SHP77 (cell line): ENCODE results near the gene NEUROG3.
"Not testable (repeated sequence)": the region's sequence is repeated elsewhere in the genome, so short reads cannot be mapped to it uniquely, and the experiment has no call there.

ENCODE experiments used
- DNase-seq, 2 experiments: peaks; one replicate each; lab custom pipeline; 2025; lab: John Stamatoyannopoulos, UW

NEUROG3 gene

DNA sequence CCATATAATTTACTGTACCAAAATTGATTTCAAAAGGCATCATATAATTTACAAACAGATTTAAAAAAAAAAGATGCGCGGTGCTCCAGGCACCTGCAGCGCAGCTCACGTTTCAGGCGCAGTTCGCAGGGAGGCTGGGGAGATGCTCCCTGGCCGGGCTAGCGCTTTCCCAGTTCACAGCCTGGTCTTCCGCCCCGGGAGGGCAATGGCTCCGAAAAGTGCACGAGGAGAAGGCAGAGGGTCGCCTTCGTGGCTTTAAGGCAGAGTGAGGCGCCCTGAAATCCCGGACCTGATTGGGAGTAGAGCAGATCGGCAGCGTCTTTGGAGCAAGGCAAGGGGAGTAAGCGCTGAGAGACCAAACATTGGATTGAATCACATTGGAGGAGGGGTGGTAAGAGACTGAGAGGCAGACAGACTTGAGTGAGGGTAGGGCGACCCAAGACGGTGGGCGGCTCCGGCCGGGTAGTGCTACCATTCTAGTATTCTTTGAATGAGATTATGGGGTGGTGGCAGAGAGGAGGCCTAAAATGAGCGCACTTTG, 1.5 kb downstream of the NEUROG3 start:
- DNase-seq: no peak

DNA sequence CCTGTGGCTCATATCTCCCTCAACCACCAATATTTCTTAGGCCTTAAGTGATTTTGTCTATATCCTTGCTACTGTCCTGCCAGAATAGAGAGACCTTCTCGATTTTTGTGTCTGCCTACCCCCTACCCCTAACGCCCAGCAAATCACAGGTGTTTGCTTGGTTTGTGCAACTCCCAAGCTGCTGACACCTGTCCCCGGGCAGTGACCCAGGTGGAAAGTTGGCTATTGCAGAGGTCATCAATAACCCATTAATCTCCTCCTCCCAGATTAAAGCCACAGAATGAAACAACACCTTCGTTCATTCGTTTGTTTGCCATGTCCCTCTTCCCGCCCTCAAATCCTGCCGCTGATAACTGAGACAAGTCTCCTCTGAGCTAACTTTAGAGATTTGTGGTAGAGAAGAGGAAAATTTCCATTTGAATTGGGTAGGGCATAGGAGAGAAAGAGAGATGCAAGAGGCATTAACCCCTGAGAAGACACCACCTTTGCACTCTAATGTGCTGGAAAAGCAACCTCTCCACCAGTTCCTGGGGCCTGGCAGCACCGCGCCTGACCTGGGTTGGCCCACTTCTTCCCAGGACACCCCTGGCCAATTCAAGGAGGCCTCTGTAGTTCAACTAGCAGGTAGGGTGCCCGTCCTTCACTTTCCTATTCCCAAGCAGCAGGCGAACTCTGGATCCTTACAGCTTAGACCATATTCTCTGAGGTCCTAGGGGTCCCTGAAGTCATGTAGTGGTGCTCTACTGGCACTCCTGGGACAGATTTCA, 3.0 kb downstream of the NEUROG3 start:
- DNase-seq: no peak

DNA sequence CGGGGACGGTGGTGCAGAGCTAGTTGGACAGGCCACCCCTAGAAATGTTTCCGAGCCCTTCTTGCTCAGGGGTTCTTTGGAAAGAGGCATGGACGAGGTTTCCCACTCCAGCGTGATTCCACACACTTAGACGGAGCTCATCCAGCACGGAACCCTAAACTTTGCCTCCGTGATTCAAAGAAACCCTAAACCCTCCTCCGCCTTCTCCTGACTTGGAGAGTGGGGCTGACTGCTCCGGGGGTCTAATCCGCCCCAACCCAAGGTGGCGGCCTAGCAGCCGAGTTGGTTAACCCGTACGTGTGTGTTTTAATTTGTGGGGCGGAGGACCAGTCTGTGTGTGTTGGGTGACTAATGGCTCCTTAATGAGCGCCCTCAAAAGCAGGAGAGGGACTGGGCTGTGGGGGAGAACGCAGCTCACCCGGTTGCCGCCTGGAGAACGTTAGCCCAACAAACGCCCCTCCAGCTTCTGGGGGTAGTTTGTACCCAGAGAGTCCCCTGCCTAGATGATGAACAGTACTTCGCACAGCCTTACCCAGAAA, 3.8 kb downstream of the NEUROG3 start:
- DNase-seq: no peak

DNA sequence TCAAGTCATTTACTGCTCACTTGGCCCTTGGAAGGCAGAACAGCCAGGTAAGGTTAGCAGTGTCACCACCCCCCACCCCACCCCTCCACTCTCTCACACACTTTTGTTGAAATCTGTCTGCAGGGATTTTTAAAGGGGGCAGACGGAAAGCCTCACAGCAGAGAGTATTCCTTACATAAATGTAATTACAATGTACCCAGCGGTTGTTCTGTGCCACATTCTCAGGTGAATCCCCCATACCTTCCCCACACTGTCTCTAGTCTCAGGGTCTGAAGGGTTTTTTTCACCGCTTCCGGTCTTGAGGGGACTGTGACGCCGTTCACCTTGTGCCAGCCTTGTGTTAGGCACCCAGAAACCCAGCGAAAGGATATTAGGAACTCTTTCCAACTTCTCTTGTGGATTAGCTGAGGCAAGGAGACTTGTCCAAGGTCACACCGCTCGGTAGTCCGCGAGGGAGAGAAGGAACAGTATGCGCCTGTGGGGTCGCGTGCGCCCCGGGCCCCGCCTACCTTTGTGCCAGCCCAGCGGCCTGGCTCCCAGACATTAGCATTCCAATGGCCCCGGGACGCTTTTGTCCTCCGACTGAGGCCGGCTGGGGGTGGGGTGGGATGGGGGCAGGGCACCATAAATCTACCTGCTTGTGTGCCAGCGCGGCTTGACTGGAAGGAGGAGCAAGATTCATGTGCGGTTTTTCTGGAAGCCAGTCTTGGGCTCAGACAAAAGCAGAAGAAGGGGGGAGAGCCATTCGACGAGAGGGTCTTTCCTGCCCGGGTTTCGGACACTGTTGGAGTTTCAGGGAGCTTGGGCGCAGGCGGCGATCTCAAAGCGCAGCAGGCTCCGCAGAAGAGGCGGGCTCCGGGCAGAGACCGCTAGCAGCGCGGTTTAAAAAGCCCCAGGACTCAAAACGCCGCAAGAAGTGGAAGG, 4.5 kb downstream of the NEUROG3 start:
- DNase-seq: no peak

DNA sequence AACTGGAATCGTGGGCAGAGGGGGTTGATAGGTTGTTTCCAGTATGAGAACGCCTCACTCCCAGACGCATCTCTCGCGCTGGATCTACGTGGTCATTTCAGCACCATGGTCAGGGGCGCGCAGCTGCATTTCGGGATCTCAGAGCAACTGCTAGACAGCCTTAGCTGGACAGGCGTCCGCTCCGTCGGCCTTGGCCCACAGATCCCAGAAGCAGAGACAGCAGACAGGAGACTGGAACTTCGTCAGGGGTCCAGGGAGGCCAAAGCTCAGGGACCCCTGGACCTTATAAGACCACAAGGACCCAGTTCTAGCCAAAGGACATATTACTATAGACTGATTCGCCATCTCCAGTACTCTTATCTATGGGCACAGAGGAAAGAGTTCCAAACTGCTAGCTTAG, 5.3 kb downstream of the NEUROG3 start:
- DNase-seq: no peak

DNA sequence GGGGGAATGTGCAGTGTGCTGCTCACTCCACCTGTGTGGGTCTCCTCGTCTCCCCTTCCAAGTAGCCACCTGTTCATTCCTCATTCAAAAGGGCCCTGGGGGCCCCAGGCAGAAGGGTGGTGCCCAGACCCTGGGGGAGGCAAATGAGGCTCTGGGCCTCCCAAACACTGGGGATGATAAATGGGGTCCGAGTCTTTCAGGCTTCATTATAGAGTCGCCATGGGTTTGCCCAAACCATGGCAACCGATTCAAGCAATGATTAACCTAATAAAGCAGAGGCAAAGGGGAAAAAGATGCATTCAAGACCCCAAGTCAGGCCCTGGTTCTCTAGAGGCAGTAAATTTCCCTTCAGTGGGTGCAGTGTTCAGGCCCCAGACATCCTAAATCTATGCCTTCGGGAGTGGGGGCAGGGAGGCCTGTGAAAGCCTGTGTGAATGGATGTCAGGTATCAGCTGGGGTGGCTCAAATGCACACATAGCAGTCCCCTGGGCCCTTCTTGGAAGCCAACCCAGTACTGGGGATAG, 10.4 kb downstream of the NEUROG3 start:
- DNase-seq: no peak

DNA sequence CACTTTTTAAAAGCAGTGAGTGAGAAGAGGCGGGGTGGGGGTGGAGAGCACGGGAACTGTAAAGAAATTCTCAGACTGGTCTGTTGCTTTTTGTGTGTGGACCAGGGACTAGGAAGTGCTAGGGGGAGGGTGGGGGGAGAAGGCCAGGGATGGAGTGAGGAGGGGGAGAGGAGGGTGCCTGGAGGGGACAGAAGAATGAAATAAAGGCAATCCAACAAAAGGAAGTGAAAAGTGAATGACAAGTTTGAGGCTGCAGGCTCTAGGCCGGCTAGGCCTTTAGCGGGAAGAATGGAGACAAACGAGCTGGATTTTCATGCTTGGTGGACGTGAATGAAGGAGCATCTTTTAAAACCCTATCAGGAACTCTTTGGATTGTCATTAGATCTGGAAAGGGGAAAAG, 13.7 kb downstream of the NEUROG3 start:
- no peak for DNase-seq

DNA sequence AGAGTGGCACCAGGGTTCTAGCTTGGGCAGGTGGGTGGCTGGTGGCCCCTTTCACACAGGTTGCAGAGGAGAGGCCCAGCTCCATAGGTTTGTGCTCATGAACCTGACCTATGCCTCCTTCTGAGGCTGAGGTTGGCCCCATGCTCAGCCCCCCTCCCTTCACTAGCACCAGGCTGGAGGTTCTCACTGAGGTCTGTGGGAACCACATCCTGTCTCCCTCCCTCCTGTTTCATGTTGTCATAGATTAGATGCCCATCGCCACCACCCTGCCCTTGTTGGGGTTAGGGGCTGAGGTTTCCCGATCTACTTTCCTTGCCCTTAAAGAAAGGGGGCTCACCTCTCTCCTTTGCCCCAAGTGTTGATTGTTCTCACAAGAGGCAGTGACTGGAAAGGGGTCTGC, 14.7 kb downstream of the NEUROG3 start:
- no peak for DNase-seq

DNA sequence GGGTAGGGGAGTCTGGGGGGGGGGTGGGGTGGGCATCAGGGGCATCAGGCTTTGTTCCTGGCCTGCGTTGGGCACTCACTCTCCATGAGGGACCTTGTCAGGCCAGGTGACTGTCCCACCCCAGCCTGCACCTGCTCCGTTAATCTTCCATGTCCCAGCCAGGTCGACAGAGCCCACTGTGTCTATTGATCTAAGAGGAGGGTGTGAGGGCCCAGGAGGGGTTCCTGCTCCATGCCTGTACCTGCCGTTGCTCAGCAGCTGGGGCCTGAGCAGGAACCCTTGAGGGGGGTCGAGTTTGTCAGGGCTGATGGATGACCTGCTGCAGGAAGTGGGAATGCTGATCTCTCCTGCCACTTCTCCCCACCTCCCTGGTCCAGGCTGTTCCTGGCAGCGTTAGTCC, 18.6 kb downstream of the NEUROG3 start:
- DNase-seq: no peak

DNA sequence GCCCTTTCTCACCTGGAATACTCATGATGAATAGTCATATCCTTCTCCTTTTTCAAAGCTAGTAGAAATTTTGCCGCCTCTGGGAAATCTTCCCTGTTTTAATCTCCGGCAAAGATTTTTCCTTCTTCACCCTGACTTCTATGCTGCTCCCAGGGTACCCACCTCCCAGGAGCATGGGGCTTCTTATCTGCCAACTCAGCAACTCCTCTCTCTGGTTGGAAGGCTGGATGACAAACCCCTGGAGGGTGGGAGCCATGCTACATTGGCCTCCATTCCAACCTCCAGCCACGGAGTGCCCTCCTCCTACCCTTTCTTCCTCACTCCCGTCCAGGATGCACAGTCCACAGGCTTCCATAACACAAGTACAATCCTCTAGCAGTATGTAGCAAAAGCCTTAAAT, 19.9 kb downstream of the NEUROG3 start:
- DNase-seq: no peak

DNA sequence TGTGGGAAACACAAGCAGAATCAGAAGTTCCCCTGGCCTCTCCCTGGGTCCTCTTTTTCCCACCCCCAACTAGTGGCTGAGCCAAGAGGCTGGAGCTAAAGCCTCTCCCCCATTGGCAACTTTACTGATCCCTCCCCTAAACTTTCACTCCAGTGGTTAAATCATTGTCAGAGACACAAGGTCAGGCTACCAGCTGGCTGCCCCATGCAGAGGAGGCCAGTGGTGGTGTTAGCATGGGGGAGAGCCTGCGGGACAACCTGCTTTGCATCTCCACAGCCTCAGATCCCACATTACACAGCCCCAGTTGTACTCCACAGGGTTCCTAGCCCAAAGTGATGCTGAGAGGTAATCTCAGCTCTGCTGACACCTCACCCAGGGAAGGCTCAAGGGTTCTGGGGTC, 21.0 kb downstream of the NEUROG3 start:
- DNase-seq: no peak

DNA sequence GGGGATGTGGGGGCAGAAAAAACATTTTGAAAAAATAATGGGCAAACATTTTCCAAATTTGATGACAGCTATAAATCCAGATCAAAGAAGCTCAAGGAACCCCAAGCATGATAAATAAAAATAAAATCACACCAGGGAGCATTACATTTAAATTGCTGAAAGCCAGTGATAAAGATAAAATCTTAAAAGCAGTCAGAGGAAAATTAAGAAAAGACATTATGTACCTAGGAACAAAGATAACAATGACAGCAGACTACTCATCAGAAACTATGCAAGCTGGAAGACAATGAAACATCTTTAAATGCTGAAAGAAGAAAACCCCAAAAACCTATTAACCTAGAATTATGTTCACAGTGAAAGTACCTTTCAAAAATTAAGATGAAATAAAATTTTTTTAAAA, 23.3 kb downstream of the NEUROG3 start:
- no peak for DNase-seq

DNA sequence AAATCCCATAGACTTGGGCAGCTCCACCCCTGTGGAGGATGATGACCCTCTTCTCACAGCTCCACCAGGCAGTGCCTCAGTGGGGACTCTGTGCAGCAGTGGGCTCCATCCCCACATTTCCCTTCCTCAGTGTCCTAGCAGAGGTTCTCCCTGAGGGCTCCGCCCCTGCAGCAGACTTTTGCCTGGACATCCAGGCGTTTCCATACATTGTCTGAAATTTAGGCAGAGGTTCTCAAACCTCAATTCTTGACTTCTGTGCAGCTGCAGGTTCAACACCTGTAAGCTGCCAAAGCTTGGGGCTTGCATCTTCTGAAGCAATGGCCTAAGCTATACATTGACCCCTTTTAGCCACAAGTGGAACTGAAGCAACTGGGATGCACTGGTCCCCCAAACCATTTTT, 31.8 kb downstream of the NEUROG3 start:
- no peak for DNase-seq

DNA sequence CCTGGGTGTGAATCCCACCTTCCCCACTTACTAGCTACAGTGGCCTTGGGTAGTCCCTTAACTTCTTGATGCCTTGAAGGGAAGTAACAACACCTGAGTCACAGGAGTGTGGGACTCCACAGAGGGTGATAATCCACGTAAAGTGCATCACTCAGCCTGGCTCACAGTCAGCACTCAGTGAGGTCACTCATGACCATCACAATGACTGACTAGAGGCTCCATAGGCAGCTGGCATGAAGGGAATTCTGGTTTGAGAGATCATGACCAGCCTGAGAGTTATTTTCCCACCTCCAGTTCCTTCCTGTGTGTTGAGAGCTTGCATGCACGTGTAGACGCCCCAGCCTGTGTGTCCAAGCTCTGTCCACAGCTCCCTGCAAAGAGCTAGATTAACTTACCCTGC, 34.8 kb downstream of the NEUROG3 start:
- no peak for DNase-seq

DNA sequence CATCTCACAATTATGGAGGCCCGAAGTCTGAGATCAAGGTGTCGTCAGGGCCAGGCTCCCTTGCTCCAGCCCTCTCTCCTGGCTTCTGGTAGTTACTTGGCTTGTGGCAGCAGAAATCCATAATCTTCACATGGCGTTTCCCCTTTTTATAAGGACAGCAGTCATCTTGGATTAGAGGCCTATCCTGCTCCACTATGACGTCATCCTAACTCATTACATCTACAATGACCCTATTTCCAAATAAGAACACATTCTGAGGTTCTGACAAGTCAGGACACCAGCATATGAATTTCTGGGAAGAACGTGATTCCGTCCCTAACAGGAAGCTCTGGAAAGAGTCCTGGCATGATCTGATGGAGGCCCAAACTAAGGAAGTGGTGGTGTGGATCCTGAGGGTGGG, 35.8 kb downstream of the NEUROG3 start:
- DNase-seq: no peak

DNA sequence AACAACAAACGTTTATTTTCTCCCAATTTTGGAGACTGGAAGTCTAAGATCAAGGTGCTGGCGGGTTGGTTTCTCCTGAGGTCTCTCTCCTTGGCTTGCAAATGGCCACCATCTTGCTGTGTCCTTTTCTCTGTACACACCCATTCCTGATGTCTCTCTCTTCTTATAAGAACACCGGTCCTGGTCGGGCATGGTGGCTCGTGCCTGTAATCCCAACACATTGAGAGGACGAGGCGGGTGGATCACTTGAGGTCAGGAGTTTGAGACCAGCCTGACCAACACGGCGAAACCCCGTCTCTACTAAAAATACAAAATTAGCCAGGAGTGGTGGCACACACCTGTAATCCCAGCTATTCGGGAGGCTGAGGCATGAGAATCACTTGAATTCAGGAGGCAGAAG, 36.7 kb downstream of the NEUROG3 start:
- not testable (repeated sequence) for DNase-seq

DNA sequence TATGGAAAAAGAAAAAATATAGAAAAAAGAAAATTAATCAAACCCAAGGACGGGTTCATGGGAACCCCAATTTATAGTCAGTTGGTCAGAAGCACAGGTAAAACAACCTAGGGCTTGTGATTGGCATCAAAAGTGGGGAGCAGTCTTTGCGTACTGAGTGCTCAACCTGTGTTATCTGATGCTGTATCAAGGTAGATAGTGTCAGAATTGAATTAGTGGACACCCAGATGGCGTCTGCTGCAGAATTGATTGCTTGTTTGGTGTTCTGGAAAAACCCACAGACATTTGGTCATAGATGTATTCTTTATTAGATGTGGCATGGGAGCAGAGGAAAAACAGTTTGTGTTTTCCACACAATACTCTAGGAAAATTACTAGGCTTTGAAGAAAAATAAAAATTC, 39.6 kb downstream of the NEUROG3 start:
- no peak for DNase-seq

DNA sequence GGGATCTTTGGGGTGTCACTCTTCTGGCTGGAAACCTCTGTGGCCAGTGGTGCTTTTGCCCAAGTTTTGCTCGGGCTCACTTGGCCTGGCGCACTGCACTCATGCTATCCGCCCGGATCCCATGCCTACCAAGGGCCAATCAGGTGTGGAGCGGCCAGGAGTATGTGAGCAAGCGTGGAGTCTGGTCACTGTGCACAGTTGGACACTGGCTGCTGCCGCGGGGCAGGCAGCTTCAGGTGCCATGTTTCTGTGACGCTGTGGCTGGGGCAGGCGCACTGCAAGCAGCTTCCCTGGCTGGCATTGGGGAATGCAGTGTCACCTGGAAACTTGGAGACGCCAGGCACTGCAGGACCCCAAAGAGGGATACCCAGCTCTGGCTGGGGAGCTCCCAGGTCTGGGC, 45.3 kb downstream of the NEUROG3 start:
- no peak for DNase-seq
